ENCODE measurements around the gene EDEM2. TPM values are rescaled to one million over a fixed set of nuclear protein-coding genes. Genes with fewer than 3 reads are reported as not detected.
A peak's percentile ranks its signal among the peaks of the same experiment; 100 is the strongest.
"Not testable (repeated sequence)": the region's sequence is repeated elsewhere in the genome, so short reads cannot be mapped to it uniquely, and the experiment has no call there.

EDEM2 gene
- polyA plus RNA-seq, 3 donors = 39.5 to 86.1 (median 75.6) TPM

DNA sequence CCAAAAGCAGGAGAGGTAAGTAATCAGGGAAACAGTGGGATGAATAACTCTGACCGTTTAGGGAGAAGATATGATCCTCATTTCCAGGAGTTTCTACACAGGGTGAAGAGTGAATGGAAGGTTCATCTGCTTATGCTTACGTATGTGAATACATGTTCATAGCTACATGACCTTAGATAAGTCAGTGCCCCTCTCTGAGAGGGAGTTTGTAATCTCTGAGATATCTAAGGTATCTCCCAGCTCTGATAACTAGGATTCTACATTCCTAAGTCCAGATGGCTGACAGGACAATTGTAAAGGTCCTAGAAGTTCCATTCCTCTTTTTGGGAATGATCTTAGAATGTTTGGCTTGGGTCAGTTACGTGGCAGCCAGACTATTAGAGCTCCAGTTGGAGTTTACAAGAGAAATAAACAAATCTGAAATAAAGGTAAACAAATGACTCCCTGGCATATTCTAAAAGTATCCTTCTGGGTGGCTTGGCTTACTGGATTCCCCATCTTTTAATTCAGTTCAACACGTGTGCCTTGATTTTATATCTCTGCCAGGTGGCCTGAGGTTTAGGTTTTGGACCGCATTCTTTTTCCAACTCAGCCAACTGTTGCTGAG is 40.6 kb upstream of the EDEM2 start:
- 100% methylated on average over 1 of the region's 5 CpGs for WGBS (ENCODE audit: insufficient coverage)

DNA sequence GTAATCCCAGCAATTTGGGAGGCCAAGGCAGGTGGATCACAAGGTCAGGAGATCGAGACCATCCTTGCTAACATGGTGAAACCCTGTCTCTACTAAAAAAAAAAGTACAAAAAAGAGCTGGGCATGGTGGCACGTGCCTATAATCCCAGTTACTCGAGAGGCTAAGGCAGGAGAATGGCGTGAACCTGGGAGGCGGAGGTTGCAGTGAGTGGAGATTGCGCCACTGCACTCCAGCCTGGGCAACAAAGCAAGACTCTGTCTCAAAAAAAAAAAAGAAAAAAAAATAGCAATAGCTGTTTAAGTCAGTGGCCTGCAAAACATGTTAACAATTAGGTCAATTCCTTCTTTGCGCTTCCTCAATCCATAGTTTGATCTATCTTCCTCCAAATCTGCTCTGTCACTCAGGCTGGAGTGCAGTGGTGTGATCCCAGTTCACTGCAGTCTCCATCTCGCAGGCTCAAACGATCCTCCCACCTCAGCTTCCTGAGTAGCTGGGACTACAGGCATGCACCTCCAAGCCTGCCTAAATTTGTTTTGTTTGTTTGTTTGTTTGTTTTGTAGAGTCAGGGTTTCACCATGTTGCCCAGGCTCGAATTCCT is 39.7 kb upstream of the EDEM2 start:
- H3K4me2 ChIP-seq (replicated peaks; ENCODE audit: extremely low read depth, low read length, poor library complexity, severe bottlenecking); H3K9ac ChIP-seq (ENCODE audit: insufficient read depth, low read length, poor library complexity, severe bottlenecking); H3K27me3 ChIP-seq (ENCODE audit: control insufficient read depth in 2 of 2, insufficient read depth in 2 of 2, low read length in 2 of 2); H3K27ac ChIP-seq (ENCODE audit: low read depth in 1 of 2, low read length in 2 of 2); H4K20me1 ChIP-seq (ENCODE audit: insufficient read depth, low read length); H3K79me2 ChIP-seq (ENCODE audit: insufficient read depth, low read length); H3K36me3 Mint-ChIP-seq; H3K4me3 Mint-ChIP-seq; H3K4me1 ChIP-seq (ENCODE audit: control insufficient read depth in 1 of 2, insufficient read depth in 2 of 2, low read length in 2 of 2); H3K4me3 ChIP-seq (replicated peaks in 1 of 3; ENCODE audit: low read depth in 2 of 3, low read length in 3 of 3); intact Hi-C loops (cut with micrococcal nuclease); H3K9me3 ChIP-seq (replicated peaks in 1 of 2; ENCODE audit: control insufficient read depth in 1 of 2, insufficient read depth in 1 of 2, low read length in 2 of 2); H3K4me1 Mint-ChIP-seq; DNase-seq; H2AFZ ChIP-seq (ENCODE audit: insufficient read depth, low read depth, low read length, poor library complexity, severe bottlenecking); H3K36me3 ChIP-seq (replicated peaks in 1 of 2; ENCODE audit: control insufficient read depth in 1 of 2, insufficient read depth in 2 of 2, low read length in 2 of 2); H3K27me3 Mint-ChIP-seq (ENCODE audit: low read depth in 3 of 3): not testable (repeated sequence)
- Mint-ChIP-seq H3K27ac (peak overlapping the region in 1 of 7 donors; percentile 27), H3K9me3 (peaks cover 0 to 10% (median 4%) of the 10 kb centered on the region in 7 donors)
- WGBS (ENCODE audit: insufficient coverage) = 97% methylated on average over 5 of the region's 10 CpGs

More for the DNA sequence above, 40.6 kb upstream of the EDEM2 start:
- Histone ChIP-seq H3K36me3 (replicated peaks in 1 of 2; ENCODE audit: control insufficient read depth in 1 of 2, insufficient read depth in 2 of 2, low read length in 2 of 2) (no peaks in the 10 kb centered on the region), H3K27ac (ENCODE audit: low read depth in 1 of 2, low read length in 2 of 2) (no peak overlapping the region), H3K27me3 (ENCODE audit: control insufficient read depth in 2 of 2, insufficient read depth in 2 of 2, low read length in 2 of 2) (no peaks in the 10 kb centered on the region), H3K9me3 (replicated peaks in 1 of 2; ENCODE audit: control insufficient read depth in 1 of 2, insufficient read depth in 1 of 2, low read length in 2 of 2) (no peaks in the 10 kb centered on the region), H3K4me1 (ENCODE audit: control insufficient read depth in 1 of 2, insufficient read depth in 2 of 2, low read length in 2 of 2) (no peaks in the 10 kb centered on the region), H3K4me3 (replicated peaks in 1 of 3; ENCODE audit: low read depth in 2 of 3, low read length in 3 of 3) (no peak overlapping the region), H2AFZ (ENCODE audit: insufficient read depth, low read depth, low read length, poor library complexity, severe bottlenecking) (no peak overlapping the region), H3K9ac (ENCODE audit: insufficient read depth, low read length, poor library complexity, severe bottlenecking) (no peak overlapping the region), H3K79me2 (ENCODE audit: insufficient read depth, low read length) (no peaks in the 10 kb centered on the region), H4K20me1 (ENCODE audit: insufficient read depth, low read length) (no peaks in the 10 kb centered on the region), H3K4me2 (replicated peaks; ENCODE audit: extremely low read depth, low read length, poor library complexity, severe bottlenecking) (no peak overlapping the region)
- peaks cover 0 to 9% (median 4%) of the 10 kb centered on the region in 7 donors for H3K9me3 Mint-ChIP-seq
- peaks cover 0 to 4% (median 0%) of the 10 kb centered on the region in 3 donors for H3K27me3 Mint-ChIP-seq (ENCODE audit: low read depth in 3 of 3)
- no peak overlapping the region for H3K4me3 Mint-ChIP-seq
- peaks cover 0 to 3% of the 10 kb centered on the region in 2 donors for H3K36me3 Mint-ChIP-seq
- DNase-seq = no peak
- intact Hi-C loops (cut with micrococcal nuclease) = no loop called here
- H3K27ac Mint-ChIP-seq = no peak overlapping the region
- TF ChIP-seq, protein P1, sequence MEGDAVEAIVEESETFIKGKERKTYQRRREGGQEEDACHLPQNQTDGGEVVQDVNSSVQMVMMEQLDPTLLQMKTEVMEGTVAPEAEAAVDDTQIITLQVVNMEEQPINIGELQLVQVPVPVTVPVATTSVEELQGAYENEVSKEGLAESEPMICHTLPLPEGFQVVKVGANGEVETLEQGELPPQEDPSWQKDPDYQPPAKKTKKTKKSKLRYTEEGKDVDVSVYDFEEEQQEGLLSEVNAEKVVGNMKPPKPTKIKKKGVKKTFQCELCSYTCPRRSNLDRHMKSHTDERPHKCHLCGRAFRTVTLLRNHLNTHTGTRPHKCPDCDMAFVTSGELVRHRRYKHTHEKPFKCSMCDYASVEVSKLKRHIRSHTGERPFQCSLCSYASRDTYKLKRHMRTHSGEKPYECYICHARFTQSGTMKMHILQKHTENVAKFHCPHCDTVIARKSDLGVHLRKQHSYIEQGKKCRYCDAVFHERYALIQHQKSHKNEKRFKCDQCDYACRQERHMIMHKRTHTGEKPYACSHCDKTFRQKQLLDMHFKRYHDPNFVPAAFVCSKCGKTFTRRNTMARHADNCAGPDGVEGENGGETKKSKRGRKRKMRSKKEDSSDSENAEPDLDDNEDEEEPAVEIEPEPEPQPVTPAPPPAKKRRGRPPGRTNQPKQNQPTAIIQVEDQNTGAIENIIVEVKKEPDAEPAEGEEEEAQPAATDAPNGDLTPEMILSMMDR (IDR thresholded peaks at IDR 0.05) = no peak
- H3K4me1 Mint-ChIP-seq = no peaks in the 10 kb centered on the region

All from CD14-positive monocyte (primary cell).